C4-2B (cell line): ENCODE results near the gene C11orf65.
"Not testable (repeated sequence)": the region's sequence is repeated elsewhere in the genome, so short reads cannot be mapped to it uniquely, and the experiment has no call there.

Source experiments
- H3K27ac ChIP-seq: fragments of 450-650 bp; 2 replicates; pipeline ENCODE4 v1.5.1; 2017
- ZFX ChIP-seq: fragments of 450-650 bp; IDR thresholded peaks from 2 replicates; pipeline ENCODE4 v1.6.1; 2017
- TF ChIP-seq, protein P1 (sequence below): fragments of 450-650 bp; conservative IDR thresholded peaks from 2 replicates; pipeline ENCODE4 v1.5.1; 2017; ENCODE audit warnings: mild to moderate bottlenecking

Gene C11orf65

DNA sequence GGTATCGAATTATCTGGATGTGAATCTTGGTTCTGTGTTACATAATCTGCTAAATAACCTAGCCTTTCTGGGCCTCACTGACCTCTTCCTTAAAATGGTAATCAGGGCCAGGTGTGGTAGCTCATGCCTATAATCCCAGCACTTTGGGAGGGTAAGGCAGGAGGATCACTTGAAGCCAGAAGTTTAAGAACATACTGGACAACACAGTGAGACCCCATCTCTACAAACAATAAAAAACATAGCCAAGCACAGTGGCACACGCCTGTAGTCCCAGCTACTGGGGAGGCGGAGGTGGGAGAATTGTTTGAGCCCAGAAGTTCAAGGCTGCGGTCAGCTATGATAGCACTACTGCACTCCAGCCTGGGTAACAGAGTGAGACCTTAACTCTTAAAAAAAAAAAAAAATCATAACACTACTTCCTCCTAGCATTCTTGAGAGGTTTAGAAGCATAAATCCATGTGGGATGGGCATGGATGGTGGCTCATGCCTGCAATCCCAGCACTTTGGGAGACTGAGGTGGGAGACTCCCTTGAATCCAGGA lies 72.5 kb downstream of the C11orf65 start:
- TF ChIP-seq, protein P1, sequence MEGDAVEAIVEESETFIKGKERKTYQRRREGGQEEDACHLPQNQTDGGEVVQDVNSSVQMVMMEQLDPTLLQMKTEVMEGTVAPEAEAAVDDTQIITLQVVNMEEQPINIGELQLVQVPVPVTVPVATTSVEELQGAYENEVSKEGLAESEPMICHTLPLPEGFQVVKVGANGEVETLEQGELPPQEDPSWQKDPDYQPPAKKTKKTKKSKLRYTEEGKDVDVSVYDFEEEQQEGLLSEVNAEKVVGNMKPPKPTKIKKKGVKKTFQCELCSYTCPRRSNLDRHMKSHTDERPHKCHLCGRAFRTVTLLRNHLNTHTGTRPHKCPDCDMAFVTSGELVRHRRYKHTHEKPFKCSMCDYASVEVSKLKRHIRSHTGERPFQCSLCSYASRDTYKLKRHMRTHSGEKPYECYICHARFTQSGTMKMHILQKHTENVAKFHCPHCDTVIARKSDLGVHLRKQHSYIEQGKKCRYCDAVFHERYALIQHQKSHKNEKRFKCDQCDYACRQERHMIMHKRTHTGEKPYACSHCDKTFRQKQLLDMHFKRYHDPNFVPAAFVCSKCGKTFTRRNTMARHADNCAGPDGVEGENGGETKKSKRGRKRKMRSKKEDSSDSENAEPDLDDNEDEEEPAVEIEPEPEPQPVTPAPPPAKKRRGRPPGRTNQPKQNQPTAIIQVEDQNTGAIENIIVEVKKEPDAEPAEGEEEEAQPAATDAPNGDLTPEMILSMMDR = no peak
- TF ChIP-seq ZFX = no peak
- H3K27ac ChIP-seq = no peak overlapping the region

DNA sequence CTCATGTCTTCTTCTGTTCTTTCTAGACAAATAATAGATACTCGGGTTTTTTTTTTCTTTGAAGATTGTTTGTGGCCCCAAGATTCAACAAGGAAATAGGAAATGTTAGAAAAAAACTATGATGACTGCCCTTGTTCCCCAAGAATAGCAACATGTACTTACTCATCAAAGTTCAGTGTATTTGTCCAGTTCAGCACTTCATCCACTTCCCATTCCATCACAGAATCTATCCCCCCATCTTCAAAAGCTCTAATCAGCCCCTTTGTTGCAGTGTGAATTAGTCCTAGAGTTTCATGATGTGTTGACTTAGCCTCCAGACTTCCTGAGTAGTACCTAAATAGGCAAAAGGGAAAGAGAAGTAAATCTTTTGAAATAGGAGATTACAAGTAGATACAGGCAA lies 74.3 kb downstream of the C11orf65 start:
- TF ChIP-seq, protein P1 = no peak
- TF ChIP-seq ZFX = no peak

DNA sequence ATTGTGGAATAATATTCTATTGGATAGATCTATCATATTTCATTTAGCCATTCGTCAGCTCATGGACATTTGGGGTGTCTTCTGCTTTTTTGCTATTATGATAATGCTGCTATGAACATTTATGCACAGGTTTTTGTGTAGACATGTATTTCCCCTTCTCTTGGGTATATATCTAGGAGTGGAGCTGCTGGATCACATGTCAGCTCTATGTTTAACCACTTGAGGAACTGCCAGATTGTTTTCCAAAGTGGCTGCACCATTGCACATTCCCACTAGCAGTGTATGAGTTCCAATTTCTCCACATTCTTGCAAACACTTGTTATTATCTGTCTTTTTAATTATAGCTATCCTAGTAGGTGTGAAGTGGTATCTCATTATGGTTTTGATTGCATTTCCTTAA lies 75.0 kb downstream of the C11orf65 start:
- H3K27ac ChIP-seq = no peak overlapping the region
- no peak for TF ChIP-seq ZFX
- TF ChIP-seq, protein P1 = no peak

More for the DNA sequence above, 74.3 kb downstream of the C11orf65 start:
- H3K27ac ChIP-seq = no peak overlapping the region

DNA sequence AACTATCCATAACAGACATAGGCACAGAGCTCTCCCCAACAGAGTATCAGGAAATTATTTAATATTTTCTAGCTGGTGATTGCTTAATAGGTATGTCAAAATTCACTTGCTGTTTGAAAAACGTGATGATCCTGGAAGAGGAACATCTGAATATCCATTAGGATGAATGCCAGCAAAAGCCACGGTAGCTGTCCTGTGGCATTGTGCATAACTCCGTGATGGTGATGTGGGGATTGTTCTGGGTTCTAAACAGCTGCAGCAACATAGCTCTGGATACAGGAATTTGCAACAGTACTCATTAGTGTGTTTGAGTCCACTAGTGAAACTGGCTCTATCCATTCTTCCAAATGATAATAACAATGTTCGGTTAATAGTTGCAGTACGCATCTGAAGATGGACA lies 78.8 kb downstream of the C11orf65 start:
- H3K27ac ChIP-seq = no peak overlapping the region
- TF ChIP-seq, protein P1 = no peak

DNA sequence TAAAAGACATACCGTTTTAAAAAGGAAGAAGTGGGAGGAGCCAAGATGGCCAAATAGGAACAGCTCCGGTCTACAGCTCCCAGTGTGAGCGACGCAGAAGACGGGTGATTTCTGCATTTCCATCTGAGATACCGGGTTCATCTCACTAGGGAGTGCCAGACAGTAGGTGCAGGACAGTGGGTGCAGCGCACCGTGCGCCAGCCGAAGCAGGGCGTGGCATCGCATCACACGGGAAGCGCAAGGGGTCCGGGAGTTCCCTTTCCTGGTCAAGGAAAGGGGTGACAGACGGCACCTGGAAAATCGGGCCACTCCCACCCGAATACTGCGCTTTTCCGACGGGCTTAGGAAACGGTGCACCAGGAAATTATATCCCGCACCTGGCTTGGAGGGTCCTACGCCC lies 93.8 kb downstream of the C11orf65 start:
- not testable (repeated sequence) for H3K27ac ChIP-seq

DNA sequence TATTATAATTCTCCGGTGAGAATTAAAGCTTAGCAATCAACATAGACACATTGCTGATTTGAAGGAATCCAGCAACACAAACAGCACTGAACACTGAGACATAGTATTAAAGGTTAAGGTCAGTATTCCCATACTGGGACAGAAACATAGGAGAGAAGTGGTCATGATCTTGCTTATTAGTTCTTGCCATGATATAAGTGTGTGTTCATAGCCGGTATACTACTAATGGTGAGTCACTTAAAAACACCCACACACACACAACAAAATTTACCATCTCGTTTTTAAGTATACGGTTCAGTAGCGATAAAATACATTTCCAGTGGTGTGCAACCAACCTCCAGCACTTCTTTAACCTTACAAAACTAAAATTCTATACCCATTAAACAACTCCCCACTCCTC lies 96.3 kb downstream of the C11orf65 start:
- no peak for TF ChIP-seq ZFX
- TF ChIP-seq, protein P1 = no peak
- H3K27ac ChIP-seq = no peak overlapping the region

DNA sequence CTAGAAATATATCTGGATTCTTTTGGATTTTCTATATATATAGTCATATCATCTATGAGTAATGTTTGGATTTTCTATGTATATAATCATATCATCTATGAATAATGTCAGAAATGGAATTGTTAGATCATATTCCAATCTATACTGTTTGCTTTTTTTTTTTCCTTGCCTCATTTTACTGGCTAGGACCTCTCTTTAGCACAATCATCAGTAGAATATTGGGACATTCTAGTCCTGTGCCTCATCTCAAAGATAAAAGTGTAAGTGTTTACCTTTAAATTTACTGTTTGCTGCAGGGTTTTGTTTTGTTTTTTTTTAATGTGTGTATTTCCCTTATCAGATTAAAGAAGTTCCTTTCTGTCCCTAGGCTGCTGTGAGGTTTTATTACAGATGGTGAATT lies 97.0 kb downstream of the C11orf65 start:
- H3K27ac ChIP-seq = no peak overlapping the region
- TF ChIP-seq ZFX = no peak
- TF ChIP-seq, protein P1 = no peak

DNA sequence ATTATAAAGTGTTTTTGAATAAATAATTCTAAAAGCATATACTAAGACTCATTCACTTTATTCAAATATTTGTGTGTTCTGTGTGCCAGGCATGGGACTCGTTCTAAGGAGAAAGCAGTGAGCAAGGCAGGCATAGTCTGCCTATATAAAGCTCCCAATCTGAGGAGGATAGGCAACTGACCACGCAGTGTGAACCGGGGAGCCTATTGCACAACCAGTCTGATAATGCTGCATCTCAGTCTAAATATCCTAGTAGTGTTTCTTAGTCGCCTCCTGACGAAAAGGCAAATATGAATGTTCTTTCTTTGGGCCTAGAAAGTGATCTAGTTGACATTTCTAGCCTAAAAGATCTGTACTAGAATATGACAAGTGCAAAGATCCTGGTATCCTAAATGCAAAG lies 98.3 kb downstream of the C11orf65 start:
- TF ChIP-seq ZFX = no peak
- TF ChIP-seq, protein P1 = no peak
- no peak overlapping the region for H3K27ac ChIP-seq
